Activated naive CD8-positive, alpha-beta T cell (primary cell): ENCODE measurements around the gene KRT34.
"Not testable (repeated sequence)": the region's sequence is repeated elsewhere in the genome, so short reads cannot be mapped to it uniquely, and the experiment has no call there.

ENCODE experiments used
- H3K27ac Mint-ChIP-seq: one replicate; pipeline ENCODE4 v1.8.0; 2021; ENCODE audit warnings: mixed read lengths
- H3K27me3 Mint-ChIP-seq: one replicate; pipeline ENCODE4 v1.8.0; 2021; ENCODE audit warnings: mixed read lengths
- H3K36me3 Mint-ChIP-seq: one replicate; pipeline ENCODE4 v1.8.0; 2021; ENCODE audit warnings: mixed read lengths
- H3K4me1 Mint-ChIP-seq: one replicate; pipeline ENCODE4 v1.8.0; 2021; ENCODE audit warnings: low read depth, mixed read lengths
- H3K4me3 Mint-ChIP-seq: one replicate; pipeline ENCODE4 v1.8.0; 2021; ENCODE audit warnings: mild to moderate bottlenecking, mixed read lengths
- H3K9me3 Mint-ChIP-seq: one replicate; pipeline ENCODE4 v1.8.0; 2021; ENCODE audit warnings: low read depth, mixed read lengths

The KRT34 gene

DNA sequence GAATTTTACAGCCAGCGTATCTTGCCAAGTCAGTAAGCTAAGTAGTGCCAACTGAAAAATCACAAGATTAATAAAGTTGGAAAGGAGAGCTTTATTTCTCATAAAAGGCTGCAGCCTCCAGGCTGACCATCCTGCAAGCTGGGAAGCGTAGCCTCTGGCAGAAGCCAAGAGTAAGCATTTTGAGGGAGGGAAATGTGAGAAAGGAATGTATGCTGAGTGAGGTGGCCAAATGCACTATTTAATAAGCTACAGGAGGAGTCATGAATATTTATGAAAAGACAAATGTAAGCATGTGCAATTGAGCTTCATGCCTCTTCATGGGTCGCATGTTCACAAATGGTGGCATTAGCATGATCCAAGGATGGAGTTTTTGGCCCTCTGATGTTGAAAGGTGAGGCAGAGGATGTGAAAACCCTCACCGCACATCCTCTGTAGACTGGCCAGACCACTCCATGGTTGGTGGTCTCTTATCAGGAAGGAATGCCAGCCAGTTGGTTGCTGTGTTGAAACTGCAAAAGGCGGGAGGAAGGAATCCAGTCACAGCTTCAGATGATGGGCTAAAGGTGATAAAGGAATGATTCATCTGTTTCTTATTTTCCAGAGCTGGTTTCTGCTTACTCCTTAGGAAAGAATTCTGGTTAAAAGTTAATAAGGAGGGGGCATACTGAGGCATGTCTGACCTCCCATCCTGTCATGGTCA, 21.7 kb downstream of the KRT34 start:
- H3K27me3 Mint-ChIP-seq, result no peaks in the 10 kb centered on the region
- no peaks in the 10 kb centered on the region for H3K9me3 Mint-ChIP-seq
- peaks cover 6% of the 10 kb centered on the region for H3K4me1 Mint-ChIP-seq
- H3K27ac Mint-ChIP-seq, result no peak overlapping the region
- H3K36me3 Mint-ChIP-seq, result peaks cover 2% of the 10 kb centered on the region
- H3K4me3 Mint-ChIP-seq, result no peak overlapping the region

DNA sequence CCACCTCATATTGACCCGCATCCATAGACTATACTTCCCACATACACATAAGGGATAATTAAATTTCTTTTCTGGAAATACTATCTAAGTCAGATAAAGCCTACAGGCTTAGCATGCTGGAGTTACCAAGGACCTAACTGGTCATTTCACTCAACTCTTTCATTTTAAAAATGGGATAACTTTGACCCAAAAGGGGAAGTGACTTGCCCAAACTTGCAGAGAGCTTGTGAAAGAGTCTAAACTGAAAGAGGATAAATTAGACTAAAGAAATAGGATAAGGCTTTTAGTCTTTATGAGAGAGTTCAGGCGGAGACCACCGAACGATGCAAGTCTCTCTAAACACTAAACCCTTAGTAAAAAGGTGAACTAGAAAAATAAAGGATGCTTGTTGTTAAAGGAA, 27.6 kb downstream of the KRT34 start:
- Mint-ChIP-seq H3K36me3 (no peaks in the 10 kb centered on the region), H3K4me1 (peaks cover 11% of the 10 kb centered on the region), H3K9me3 (no peaks in the 10 kb centered on the region), H3K27ac (no peak overlapping the region), H3K27me3 (no peaks in the 10 kb centered on the region), H3K4me3 (no peak overlapping the region)

DNA sequence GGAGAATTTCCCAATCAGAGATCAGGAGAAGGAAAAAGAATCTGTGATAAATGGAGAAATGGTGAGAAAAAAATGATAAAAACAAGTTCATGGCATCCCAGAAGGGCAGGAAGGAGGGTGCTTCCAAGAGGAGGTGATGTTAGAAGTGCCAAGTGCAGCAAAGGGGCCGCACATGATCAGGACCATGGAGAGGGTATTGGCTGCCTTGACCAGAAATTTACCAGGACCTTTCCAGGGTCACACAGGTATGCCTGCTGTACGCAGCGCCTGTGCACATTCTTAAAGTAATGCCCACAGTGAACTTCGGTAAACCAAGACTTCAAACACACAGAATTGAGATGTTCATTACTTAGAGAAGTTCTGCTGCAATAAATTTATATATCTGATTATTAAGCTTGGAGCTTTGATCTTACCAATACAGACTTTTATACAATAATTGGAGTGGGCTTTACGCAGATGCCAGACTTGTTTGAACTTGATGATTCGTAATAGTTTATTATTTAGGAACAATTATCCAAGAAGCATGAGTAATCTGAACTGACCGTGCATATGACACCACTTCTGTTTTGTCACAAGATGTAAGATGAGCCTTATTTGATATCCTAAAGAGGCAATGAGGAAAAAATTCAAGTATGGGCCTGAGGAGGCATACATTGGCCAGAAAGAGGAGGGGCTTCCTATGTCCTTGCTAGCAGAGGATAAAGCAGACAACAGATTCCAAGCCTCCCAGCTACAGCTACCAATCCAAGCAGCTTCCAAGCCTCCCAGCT, 29.3 kb downstream of the KRT34 start:
- no peak overlapping the region for H3K27ac Mint-ChIP-seq
- H3K4me3 Mint-ChIP-seq, result no peak overlapping the region
- H3K9me3 Mint-ChIP-seq, result no peaks in the 10 kb centered on the region
- no peaks in the 10 kb centered on the region for H3K36me3 Mint-ChIP-seq
- H3K27me3 Mint-ChIP-seq, result no peaks in the 10 kb centered on the region
- peaks cover 17% of the 10 kb centered on the region for H3K4me1 Mint-ChIP-seq

- Mint-ChIP-seq H3K9me3 (no peaks in the 10 kb centered on the region), H3K27ac (no peak overlapping the region), H3K36me3 (no peaks in the 10 kb centered on the region), H3K4me1 (peaks cover 17% of the 10 kb centered on the region), H3K4me3 (no peak overlapping the region), H3K27me3 (no peaks in the 10 kb centered on the region)
Observed at GRCh38 chr17:41351177-41351576, 30.9 kb downstream of the KRT34 start.

- not testable (repeated sequence) for H3K27me3 Mint-ChIP-seq, H3K36me3 Mint-ChIP-seq, H3K9me3 Mint-ChIP-seq, H3K27ac Mint-ChIP-seq, H3K4me3 Mint-ChIP-seq
- peaks cover 17% of the 10 kb centered on the region for H3K4me1 Mint-ChIP-seq
Observed at GRCh38 chr17:41350381-41350878, 31.7 kb downstream of the KRT34 start, which contains the start of gene KRT33A. Gene KRT33A, minus strand, starts transcription at chr17:41350828. Its CDS starts 61 bp downstream, at chr17:41350767.

DNA sequence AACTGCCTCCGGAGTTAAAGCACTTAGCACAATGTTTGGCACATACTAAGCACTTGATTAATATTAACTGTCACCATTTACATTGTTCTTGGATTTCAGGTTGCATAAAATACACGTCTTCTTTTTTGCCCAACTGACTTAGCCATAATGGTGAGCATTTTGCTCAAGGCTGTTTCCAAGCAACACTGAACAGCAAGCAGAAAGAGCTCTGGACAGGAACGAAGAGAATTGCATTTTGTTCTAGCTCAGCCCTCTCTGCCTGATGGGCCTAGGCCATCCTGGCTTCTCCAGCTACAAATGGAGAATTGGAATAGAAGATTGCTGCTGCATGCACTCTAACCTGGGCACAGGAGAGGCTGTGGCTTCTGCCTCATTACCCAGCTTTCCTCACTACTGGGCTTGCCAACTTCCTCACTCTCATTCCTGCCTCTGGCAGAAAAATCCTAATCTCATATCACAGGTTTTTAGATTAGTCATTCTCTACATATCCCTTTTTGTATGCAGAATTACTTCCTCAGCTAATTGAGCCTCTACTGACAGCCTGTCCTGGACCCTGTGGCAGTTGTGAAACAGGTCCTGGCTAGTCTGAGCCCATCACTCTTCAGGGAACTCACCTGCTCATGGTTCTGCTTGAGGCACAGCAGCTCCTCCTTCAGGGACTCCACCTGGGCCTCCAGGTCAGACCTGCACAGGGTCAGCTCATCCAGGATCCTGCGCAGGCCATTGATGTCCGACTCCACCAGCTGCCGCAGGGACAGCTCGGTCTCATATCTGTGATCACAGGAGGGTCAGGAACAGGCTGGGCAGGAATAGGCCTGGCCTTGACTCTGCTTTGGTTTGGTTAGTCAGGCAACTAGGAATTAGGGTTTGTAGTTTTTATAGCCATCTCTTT, 34.0 kb downstream of the KRT34 start:
- Mint-ChIP-seq H3K4me3 (no peak overlapping the region), H3K27ac (no peak overlapping the region), H3K36me3 (peaks cover 5% of the 10 kb centered on the region), H3K4me1 (peaks cover 21% of the 10 kb centered on the region), H3K27me3 (no peaks in the 10 kb centered on the region), H3K9me3 (peaks cover 4% of the 10 kb centered on the region)

- H3K4me1 Mint-ChIP-seq, result peaks cover 30% of the 10 kb centered on the region
- H3K36me3 Mint-ChIP-seq, result peaks cover 13% of the 10 kb centered on the region
- H3K4me3 Mint-ChIP-seq, H3K9me3 Mint-ChIP-seq, H3K27ac Mint-ChIP-seq, H3K27me3 Mint-ChIP-seq: not testable (repeated sequence)
Observed at GRCh38 chr17:41346421-41346820, 35.7 kb downstream of the KRT34 start.

- no peak overlapping the region for H3K27ac Mint-ChIP-seq
- peaks cover 31% of the 10 kb centered on the region for H3K4me1 Mint-ChIP-seq
- H3K36me3 Mint-ChIP-seq, result peaks cover 13% of the 10 kb centered on the region
- no peak overlapping the region for H3K4me3 Mint-ChIP-seq
- H3K27me3 Mint-ChIP-seq, result no peaks in the 10 kb centered on the region
- H3K9me3 Mint-ChIP-seq, result peaks cover 5% of the 10 kb centered on the region
Observed at GRCh38 chr17:41345992-41346391, 36.1 kb downstream of the KRT34 start.

DNA sequence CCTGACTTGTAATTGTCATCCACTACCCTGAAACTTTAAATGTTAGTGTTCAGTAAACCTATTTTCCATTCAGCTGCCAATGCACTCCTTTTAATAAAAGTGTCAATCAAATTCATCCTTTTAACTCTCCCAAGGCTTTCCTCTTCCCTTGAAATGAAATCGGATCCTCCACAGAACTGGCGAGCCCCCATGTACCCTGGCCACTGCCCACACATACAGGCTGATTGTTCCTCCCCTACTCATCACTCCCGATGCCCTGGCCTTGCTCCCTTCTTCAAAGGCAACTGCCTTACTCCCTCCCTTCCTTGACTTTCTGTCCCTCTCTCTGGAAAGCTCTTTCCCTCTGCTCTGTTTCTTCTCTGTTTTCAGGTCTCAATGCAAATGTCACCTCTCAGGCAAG, 39.1 kb downstream of the KRT34 start:
- Mint-ChIP-seq H3K27ac (no peak overlapping the region), H3K4me1 (peaks cover 58% of the 10 kb centered on the region)

DNA sequence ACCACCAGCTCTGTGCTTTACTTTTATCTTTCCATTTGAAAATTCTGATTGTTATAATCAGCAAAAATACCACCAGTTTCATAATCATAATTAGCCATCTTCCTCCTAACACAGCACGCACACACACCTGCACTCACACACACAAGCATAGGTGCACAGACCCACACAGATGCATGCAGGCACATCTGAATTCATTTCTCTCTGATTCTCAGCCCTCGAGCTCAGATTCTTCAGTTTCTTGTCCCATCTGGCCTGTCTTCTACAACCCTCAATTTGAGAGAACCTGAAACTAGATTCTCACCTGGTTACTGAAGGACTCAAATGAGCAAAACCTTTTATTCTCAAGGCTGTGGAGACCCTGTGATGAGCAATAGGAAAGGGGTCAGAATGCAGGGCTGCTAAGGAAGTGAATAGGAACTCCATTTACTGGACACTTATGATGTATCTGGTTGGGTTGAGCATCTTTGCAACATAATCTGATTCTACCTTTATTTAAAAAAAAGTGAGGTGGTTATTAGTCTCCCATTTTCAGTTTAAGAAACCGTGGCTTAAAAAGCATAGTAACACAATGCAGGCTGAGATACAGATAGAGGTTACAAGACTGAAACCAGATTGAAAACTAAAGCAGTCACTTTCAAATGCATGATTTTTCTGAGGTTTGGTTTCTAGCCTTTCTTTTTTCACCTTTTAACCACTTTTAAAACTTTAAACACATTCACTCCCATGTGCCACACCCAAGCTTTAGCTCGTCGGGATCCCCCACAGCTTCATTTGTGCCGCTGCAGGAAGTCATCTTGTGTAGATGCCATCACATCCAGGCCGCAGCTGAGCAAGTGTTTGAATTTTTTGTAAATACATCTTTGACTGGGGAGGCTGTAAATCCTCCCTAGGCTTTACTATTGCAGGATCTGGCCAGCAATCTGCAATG, 40.9 kb downstream of the KRT34 start:
- Mint-ChIP-seq H3K4me1 (peaks cover 65% of the 10 kb centered on the region), H3K9me3 (peaks cover 5% of the 10 kb centered on the region), H3K4me3 (peak overlapping the region; percentile 33), H3K36me3 (peaks cover 13% of the 10 kb centered on the region), H3K27me3 (no peaks in the 10 kb centered on the region), H3K27ac (peak overlapping the region; percentile 30)

More for the DNA sequence above, 39.1 kb downstream of the KRT34 start:
- Mint-ChIP-seq H3K9me3 (peaks cover 5% of the 10 kb centered on the region), H3K4me3 (no peak overlapping the region), H3K36me3 (peaks cover 13% of the 10 kb centered on the region), H3K27me3 (no peaks in the 10 kb centered on the region)

DNA sequence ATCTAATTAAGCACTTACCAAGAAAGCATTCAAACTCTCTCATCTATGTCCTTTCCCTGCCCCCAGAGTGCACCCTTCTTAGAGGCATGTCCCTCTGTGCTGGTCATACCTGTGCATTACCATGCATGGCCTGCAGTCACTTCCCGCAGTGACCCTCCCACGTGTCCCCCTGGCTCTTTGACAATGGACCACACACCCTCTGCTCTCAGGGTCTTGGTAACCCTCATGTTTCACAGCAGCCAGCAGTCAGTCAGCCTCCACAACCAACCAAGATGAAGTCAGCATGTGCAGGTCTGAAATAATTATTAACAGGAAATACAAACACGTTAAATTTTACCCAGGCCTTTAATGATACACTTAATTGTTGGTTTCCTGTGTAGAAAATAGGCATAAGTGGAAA, 41.6 kb downstream of the KRT34 start:
- Mint-ChIP-seq H3K27ac (peak overlapping the region; percentile 76), H3K4me1 (peaks cover 72% of the 10 kb centered on the region), H3K9me3 (peaks cover 5% of the 10 kb centered on the region), H3K4me3 (peak overlapping the region; percentile 28), H3K36me3 (peaks cover 13% of the 10 kb centered on the region), H3K27me3 (no peaks in the 10 kb centered on the region)

DNA sequence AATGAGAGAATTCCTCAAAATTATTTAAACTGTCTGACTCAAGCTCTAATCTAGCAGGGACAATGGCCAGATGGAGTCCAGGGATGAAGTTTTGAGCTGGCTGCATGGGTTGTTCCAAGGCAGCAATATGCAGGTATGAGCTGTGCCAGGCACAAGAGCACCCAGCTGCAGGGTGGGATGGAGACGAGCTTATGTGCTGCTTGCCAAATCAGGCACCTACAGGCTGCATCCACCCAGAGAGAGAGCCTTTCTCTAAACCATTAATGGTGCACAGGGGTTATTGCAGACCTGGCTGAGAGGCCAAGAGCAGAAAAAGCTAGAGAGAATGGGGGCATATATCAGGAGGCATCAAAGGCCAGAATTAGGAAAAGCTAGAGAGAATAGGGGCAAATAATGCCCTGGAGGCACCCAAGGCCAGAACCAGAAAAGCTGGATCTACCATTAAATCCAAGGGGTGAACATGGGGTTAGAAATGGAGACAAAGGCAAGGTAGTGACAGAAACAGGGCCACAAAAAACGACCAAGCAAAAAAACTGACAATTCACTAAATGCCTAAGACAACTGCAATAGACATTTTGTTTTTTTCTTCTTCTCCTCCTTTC, 42.4 kb downstream of the KRT34 start:
- H3K4me3 Mint-ChIP-seq, result peak overlapping the region; percentile 59
- H3K27ac Mint-ChIP-seq, result peak overlapping the region; percentile 76
- peaks cover 5% of the 10 kb centered on the region for H3K9me3 Mint-ChIP-seq
- no peaks in the 10 kb centered on the region for H3K27me3 Mint-ChIP-seq
- peaks cover 13% of the 10 kb centered on the region for H3K36me3 Mint-ChIP-seq
- H3K4me1 Mint-ChIP-seq, result peaks cover 80% of the 10 kb centered on the region

GRCh38 chr17:41338961-41339485, 43.1 kb downstream of the KRT34 start:
- peaks cover 87% of the 10 kb centered on the region for H3K4me1 Mint-ChIP-seq

More at GRCh38 chr17:41338961-41339485, 43.1 kb downstream of the KRT34 start:
- Mint-ChIP-seq H3K27me3 (no peaks in the 10 kb centered on the region), H3K27ac (peak overlapping the region; percentile 75), H3K9me3 (peaks cover 5% of the 10 kb centered on the region), H3K36me3 (peaks cover 13% of the 10 kb centered on the region), H3K4me3 (peak overlapping the region; percentile 59)
